PC-9 (cell line): ENCODE results near the gene LRP1B.

Experiments
- EZH2 ChIP-seq: fragments of 200-600 bp; sonication (generic); IDR thresholded peaks from 2 replicates; pipeline ENCODE4 v1.8.0; 2017; ENCODE audit warnings: antibody characterized with exemption, low read depth
- TF ChIP-seq, protein P1 (sequence below): fragments of 200-600 bp; sonication (generic); conservative IDR thresholded peaks from 2 replicates; pipeline ENCODE4 v1.6.1; 2017; ENCODE audit warnings: mixed run types, antibody characterized with exemption, mild to moderate bottlenecking, moderate library complexity

DNA sequence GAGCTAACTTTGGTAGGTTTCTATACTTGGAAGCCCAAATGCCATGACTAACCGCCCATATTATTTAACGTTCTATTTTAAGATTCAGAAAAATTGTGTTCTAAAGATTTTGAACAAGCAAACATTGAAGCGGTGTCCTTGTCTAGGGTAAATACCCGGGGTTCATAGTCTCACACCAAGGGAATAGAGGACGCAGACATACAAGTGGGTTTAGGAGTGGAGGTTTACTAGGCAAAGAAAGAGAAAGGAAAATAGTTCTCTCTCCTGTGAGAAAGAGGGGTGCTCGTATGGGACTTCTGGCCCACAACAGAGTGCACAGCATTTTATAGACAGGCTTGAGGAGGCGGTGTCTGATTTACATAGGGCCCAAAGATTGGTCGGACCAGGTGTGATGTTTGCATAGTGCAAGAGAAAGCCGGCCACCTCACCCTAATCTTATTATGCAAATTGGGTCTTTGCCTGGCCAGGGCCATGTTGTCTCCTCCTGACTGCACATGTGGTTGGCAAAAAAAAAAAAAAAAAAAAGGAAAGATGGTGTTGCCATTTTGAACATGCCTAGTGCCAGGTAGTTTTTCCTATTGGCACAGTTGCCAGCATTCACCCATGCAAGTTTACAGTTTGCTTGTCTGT lies 1062.6 kb downstream of the LRP1B start:
- TF ChIP-seq, protein P1, sequence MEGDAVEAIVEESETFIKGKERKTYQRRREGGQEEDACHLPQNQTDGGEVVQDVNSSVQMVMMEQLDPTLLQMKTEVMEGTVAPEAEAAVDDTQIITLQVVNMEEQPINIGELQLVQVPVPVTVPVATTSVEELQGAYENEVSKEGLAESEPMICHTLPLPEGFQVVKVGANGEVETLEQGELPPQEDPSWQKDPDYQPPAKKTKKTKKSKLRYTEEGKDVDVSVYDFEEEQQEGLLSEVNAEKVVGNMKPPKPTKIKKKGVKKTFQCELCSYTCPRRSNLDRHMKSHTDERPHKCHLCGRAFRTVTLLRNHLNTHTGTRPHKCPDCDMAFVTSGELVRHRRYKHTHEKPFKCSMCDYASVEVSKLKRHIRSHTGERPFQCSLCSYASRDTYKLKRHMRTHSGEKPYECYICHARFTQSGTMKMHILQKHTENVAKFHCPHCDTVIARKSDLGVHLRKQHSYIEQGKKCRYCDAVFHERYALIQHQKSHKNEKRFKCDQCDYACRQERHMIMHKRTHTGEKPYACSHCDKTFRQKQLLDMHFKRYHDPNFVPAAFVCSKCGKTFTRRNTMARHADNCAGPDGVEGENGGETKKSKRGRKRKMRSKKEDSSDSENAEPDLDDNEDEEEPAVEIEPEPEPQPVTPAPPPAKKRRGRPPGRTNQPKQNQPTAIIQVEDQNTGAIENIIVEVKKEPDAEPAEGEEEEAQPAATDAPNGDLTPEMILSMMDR: no peak
- no peak for TF ChIP-seq EZH2
